HepG2 (cell line): Measurements from ENCODE around the gene FRAS1.

Experiments
- BHLHE40 ChIP-seq: IDR thresholded peaks from 2 replicates; pipeline ENCODE4 v1.6.1; 2011; ENCODE audit warnings: low read length, improper control_type of control experiment
- CBFB ChIP-seq: sonication (generic); formaldehyde crosslinking; IDR thresholded peaks from 2 replicates; pipeline ENCODE4 v1.4.0; 2020; ENCODE audit warnings: missing genetic modification reagents
- FOXA3 ChIP-seq: IDR thresholded peaks from 2 replicates; pipeline ENCODE4 v1.6.1; 2016; ENCODE audit warnings: missing genetic modification reagents, missing compliant biosample characterization
- HMG20B ChIP-seq: conservative IDR thresholded peaks from 2 replicates; pipeline ENCODE4 v1.6.1; 2016; ENCODE audit warnings: missing genetic modification reagents, missing compliant biosample characterization
- ZNF598 ChIP-seq: sonication (generic); formaldehyde crosslinking; IDR thresholded peaks from 2 replicates; pipeline ENCODE4 v1.5.1; 2020; ENCODE audit warnings: mild to moderate bottlenecking, missing genetic modification reagents, borderline replicate concordance
- TF ChIP-seq, protein P1 (sequence below), 2 experiments: sonication (generic) in 1 of 2; formaldehyde crosslinking in 1 of 2; IDR thresholded peaks; 2 replicates each; pipeline versions ENCODE4 v1.5.1 to v1.6.1; 2011 to 2020; ENCODE audit warnings: borderline replicate concordance in 1 of 2, low read depth in 1 of 2, low read length in 1 of 2, mild to moderate bottlenecking in 1 of 2, missing genetic modification reagents in 1 of 2, moderate library complexity in 1 of 2
- TF ChIP-seq, protein P2 (sequence below): IDR thresholded peaks from 2 replicates; pipeline ENCODE4 v1.6.1; 2016; ENCODE audit warnings: control low read depth
- TF ChIP-seq, protein P3 (sequence below): sonication (generic); formaldehyde crosslinking; IDR thresholded peaks from 2 replicates; pipeline ENCODE4 v1.4.0; 2020; ENCODE audit warnings: missing genetic modification reagents

DNA sequence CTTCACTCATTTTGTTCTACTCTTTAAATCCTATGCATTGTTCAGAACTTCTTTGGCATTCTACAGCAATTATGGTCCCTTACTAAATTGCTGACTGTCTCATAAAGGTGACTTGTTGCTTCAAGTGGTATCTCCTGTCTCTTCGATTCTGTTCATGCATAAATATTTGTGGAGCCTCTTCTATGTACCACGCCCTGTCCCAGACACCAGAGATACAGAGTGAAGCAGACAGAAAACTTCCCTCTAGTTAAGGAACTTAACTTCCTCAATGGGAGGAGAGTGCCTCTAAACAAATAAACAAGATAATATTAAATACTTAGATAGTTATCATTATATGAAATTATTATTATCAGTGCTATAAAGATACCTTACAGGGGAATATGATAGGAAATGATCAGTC lies 235.7 kb downstream of the FRAS1 start:
- TF ChIP-seq ZNF598 (no peak), BHLHE40 (no peak), FOXA3 (CRISPR knock-in tag) (no peak), CBFB (CRISPR knock-in tag) (no peak), HMG20B (CRISPR knock-in tag) (no peak)
- TF ChIP-seq, protein P1, sequence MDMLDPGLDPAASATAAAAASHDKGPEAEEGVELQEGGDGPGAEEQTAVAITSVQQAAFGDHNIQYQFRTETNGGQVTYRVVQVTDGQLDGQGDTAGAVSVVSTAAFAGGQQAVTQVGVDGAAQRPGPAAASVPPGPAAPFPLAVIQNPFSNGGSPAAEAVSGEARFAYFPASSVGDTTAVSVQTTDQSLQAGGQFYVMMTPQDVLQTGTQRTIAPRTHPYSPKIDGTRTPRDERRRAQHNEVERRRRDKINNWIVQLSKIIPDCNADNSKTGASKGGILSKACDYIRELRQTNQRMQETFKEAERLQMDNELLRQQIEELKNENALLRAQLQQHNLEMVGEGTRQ (IDR thresholded peaks at IDR 0.05; ENCODE audit: low read depth, low read length): no peak
- TF ChIP-seq, protein P1 (CRISPR knock-in tag; IDR thresholded peaks at IDR 0.05; ENCODE audit: borderline replicate concordance): no peak
- TF ChIP-seq, protein P2, sequence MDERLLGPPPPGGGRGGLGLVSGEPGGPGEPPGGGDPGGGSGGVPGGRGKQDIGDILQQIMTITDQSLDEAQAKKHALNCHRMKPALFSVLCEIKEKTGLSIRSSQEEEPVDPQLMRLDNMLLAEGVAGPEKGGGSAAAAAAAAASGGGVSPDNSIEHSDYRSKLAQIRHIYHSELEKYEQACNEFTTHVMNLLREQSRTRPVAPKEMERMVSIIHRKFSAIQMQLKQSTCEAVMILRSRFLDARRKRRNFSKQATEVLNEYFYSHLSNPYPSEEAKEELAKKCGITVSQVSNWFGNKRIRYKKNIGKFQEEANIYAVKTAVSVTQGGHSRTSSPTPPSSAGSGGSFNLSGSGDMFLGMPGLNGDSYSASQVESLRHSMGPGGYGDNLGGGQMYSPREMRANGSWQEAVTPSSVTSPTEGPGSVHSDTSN (CRISPR knock-in tag): no peak
- TF ChIP-seq, protein P3, sequence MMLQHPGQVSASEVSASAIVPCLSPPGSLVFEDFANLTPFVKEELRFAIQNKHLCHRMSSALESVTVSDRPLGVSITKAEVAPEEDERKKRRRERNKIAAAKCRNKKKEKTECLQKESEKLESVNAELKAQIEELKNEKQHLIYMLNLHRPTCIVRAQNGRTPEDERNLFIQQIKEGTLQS (CRISPR knock-in tag): no peak
